HepG2 (cell line): Measurements from ENCODE around the gene RAB5B. TPM values are rescaled to one million over a fixed set of nuclear protein-coding genes. Genes with fewer than 3 reads are reported as not detected.

ENCODE experiments used
- AGO2 ChIP-seq: fragments of 200-400 bp; formaldehyde crosslinking; optimal IDR thresholded peaks from 2 replicates; pipeline ENCODE3; 2017; ENCODE audit warnings: mild to moderate bottlenecking, low read depth, low read length, moderate library complexity
- AHR ChIP-seq: IDR thresholded peaks from 2 replicates; pipeline ENCODE4 v1.6.1; 2018; ENCODE audit warnings: missing genetic modification reagents, missing compliant biosample characterization
- GATA4 ChIP-seq: sonication (generic); IDR thresholded peaks from 2 replicates; pipeline ENCODE4 v1.6.1; 2016; ENCODE audit warnings: antibody characterized with exemption, low read depth, borderline replicate concordance
- GTF2F1 ChIP-seq: fragments of 150-350 bp; IDR thresholded peaks from 2 replicates; pipeline ENCODE4 v1.6.1; 2014; ENCODE audit warnings: low read length
- HOXD1 ChIP-seq: sonication (generic); formaldehyde crosslinking; IDR thresholded peaks from 2 replicates; pipeline ENCODE4 v1.5.0; 2020; ENCODE audit warnings: missing genetic modification reagents
- LCORL ChIP-seq, 2 experiments: fragments of 450-650 bp in 1 of 2; sonication (generic) in 1 of 2; formaldehyde crosslinking in 1 of 2; IDR thresholded peaks; 2 replicates each; pipeline versions ENCODE4 v1.5.0 to v1.6.1; 2017 to 2020; ENCODE audit warnings: antibody characterized with exemption in 1 of 2, missing genetic modification reagents in 1 of 2
- MED13 ChIP-seq: sonication (generic); formaldehyde crosslinking; IDR thresholded peaks from 2 replicates; pipeline ENCODE4 v1.5.0; 2020; ENCODE audit warnings: missing genetic modification reagents
- MXI1 ChIP-seq: IDR thresholded peaks from 3 replicates; pipeline ENCODE4 v1.6.1; 2012; ENCODE audit warnings: low read depth, low read length, inconsistent platforms, borderline replicate concordance
- MYC ChIP-seq: sonication (generic); formaldehyde crosslinking; IDR thresholded peaks from 2 replicates; pipeline ENCODE4 v1.9.0; 2021; ENCODE audit warnings: missing genetic modification reagents, borderline replicate concordance
- PHF8 ChIP-seq: sonication (generic); formaldehyde crosslinking; IDR thresholded peaks from 2 replicates; pipeline ENCODE4 v1.5.0; 2020; ENCODE audit warnings: missing genetic modification reagents
- RFX3 ChIP-seq: IDR thresholded peaks from 2 replicates; pipeline ENCODE4 v1.6.1; 2016; ENCODE audit warnings: missing biosample characterization, missing genetic modification reagents
- SP5 ChIP-seq: IDR thresholded peaks from 2 replicates; pipeline ENCODE4 v1.6.1; 2016; ENCODE audit warnings: low read depth, borderline replicate concordance
- ZNF136 ChIP-seq: sonication (generic); formaldehyde crosslinking; IDR thresholded peaks from 2 replicates; pipeline ENCODE4 v1.8.1; 2022; ENCODE audit warnings: low read depth, mild to moderate bottlenecking, moderate library complexity, missing genetic modification reagents
- ZNF24 ChIP-seq: fragments of 450-650 bp; IDR thresholded peaks from 2 replicates; pipeline ENCODE4 v1.6.1; 2017; ENCODE audit warnings: antibody characterized with exemption, mild to moderate bottlenecking
- ZNF3 ChIP-seq: IDR thresholded peaks from 2 replicates; pipeline ENCODE4 v1.7.0; 2017; ENCODE audit warnings: inconsistent platforms
- ZNF446 ChIP-seq: sonication (generic); formaldehyde crosslinking; IDR thresholded peaks from 2 replicates; pipeline ENCODE4 v1.5.0; 2020; ENCODE audit warnings: mild to moderate bottlenecking, missing genetic modification reagents
- ZNF543 ChIP-seq: sonication (generic); formaldehyde crosslinking; IDR thresholded peaks from 2 replicates; pipeline ENCODE4 v1.4.0; 2020; ENCODE audit warnings: mild to moderate bottlenecking, missing genetic modification reagents
- ZNF619 ChIP-seq: sonication (generic); formaldehyde crosslinking; IDR thresholded peaks from 2 replicates; pipeline ENCODE4 v1.4.0; 2020; ENCODE audit warnings: mild to moderate bottlenecking, missing genetic modification reagents
- ZNF629 ChIP-seq: sonication (generic); formaldehyde crosslinking; conservative IDR thresholded peaks from 2 replicates; pipeline ENCODE4 v1.5.0; 2020; ENCODE audit warnings: missing genetic modification reagents
- ZNF704 ChIP-seq: sonication (generic); formaldehyde crosslinking; IDR thresholded peaks from 2 replicates; pipeline ENCODE4 v1.8.1; 2023; ENCODE audit warnings: mild to moderate bottlenecking, inconsistent platforms, moderate library complexity, missing genetic modification reagents, borderline replicate concordance
- ZNF747 ChIP-seq: sonication (generic); formaldehyde crosslinking; IDR thresholded peaks from 2 replicates; pipeline ENCODE4 v1.8.1; 2023; ENCODE audit warnings: missing genetic modification reagents, mild to moderate bottlenecking, borderline replicate concordance
- ZNF75D ChIP-seq: sonication (generic); formaldehyde crosslinking; IDR thresholded peaks from 2 replicates; pipeline ENCODE4 v1.8.1; 2023; ENCODE audit warnings: missing genetic modification reagents, mild to moderate bottlenecking, borderline replicate concordance
- ZNF772 ChIP-seq: sonication (generic); formaldehyde crosslinking; IDR thresholded peaks from 2 replicates; pipeline ENCODE4 v1.5.0; 2020; ENCODE audit warnings: mild to moderate bottlenecking, missing genetic modification reagents
- ZNF790 ChIP-seq: sonication (generic); formaldehyde crosslinking; IDR thresholded peaks from 2 replicates; pipeline ENCODE4 v1.8.0; 2022; ENCODE audit warnings: missing genetic modification reagents, mild to moderate bottlenecking, borderline replicate concordance
- ZNF879 ChIP-seq: sonication (generic); formaldehyde crosslinking; IDR thresholded peaks from 2 replicates; pipeline ENCODE4 v1.8.1; 2023; ENCODE audit warnings: missing genetic modification reagents
- ZNF891 ChIP-seq: sonication (generic); formaldehyde crosslinking; IDR thresholded peaks from 2 replicates; pipeline ENCODE4 v1.5.0; 2020; ENCODE audit warnings: mild to moderate bottlenecking, missing genetic modification reagents
- polyA plus RNA-seq, 8 experiments: library from polyadenylated mRNA; depleted of rRNA in 3 of 8; stranded (reverse) in 7 of 8; unstranded in 1 of 8; fragments of >200 nt; fragmentation: Illumina TruSeq in 4 of 8; extraction: Trizol in 4 of 8; gene quantifications; 2 replicates each; pipeline versions ENCODE4 v1.2.1 to v1.2.3, GENCODE V29; 2011 to 2016; ENCODE audit warnings: low read depth in 4 of 8, missing spikeins in 1 of 8, mixed read lengths in 1 of 8; ENCODE audit not compliant: insufficient read depth in 1 of 8
- total RNA-seq, 5 experiments: library from RNA; depleted of rRNA; stranded (reverse); fragments of >200 nt; fragmentation: Illumina TruSeq; extraction: Trizol; gene quantifications; 2 replicates each; pipeline ENCODE4 v1.2.3, GENCODE V29; 2016; ENCODE audit warnings: low read depth in 1 of 5
- TF ChIP-seq, protein P1 (sequence below): sonication (generic); formaldehyde crosslinking; IDR thresholded peaks from 2 replicates; pipeline ENCODE4 v1.5.0; 2020; ENCODE audit warnings: mild to moderate bottlenecking, low read depth, missing genetic modification reagents, borderline replicate concordance
- TF ChIP-seq, protein P2 (sequence below): sonication (generic); formaldehyde crosslinking; IDR thresholded peaks from 2 replicates; pipeline ENCODE4 v1.5.0; 2020; ENCODE audit warnings: missing genetic modification reagents, mild to moderate bottlenecking, borderline replicate concordance

The RAB5B gene
- total and polyA plus RNA-seq, 2 of the 13 experiments (the other 11 are each of a cell fraction or from before 2014, with no cell fraction given) = 26.0 to 68.3 TPM

GRCh38 chr12:56041552-56042429 lies 67.9 kb downstream of the RAB5B start, which contains the start of gene RPS26 (continued):
- TF ChIP-seq LCORL (IDR thresholded peaks at IDR 0.05) (no peak), LCORL (CRISPR knock-in tag; IDR thresholded peaks at IDR 0.05) (peak; percentile 66; the same call in 1 of the 2 replicates), ZNF790 (CRISPR knock-in tag) (0 out of 2 replicates have a peak, but pooled peaks have one; percentile 76), ZNF24 (peak; percentile 54; the same call in 1 of the 2 replicates), MYC (CRISPR knock-in tag) (peak; percentile 78), ZNF75D (CRISPR knock-in tag) (no peak), ZNF879 (CRISPR knock-in tag) (no peak), MED13 (peak; percentile 83; the same call in 1 of the 2 replicates), ZNF446 (CRISPR knock-in tag) (0 out of 2 replicates have a peak, but pooled peaks have one; percentile 66), PHF8 (CRISPR knock-in tag) (peak; percentile 93), ZNF629 (CRISPR knock-in tag) (peak; percentile 52), ZNF747 (peak; percentile 85), ZNF891 (peak; percentile 36; the same call in 1 of the 2 replicates), HOXD1 (peak; percentile 87; the same call in 1 of the 2 replicates), AGO2 (peak; percentile 56), ZNF772 (CRISPR knock-in tag) (peak; percentile 82), RFX3 (CRISPR knock-in tag) (no peak; the same call in 1 of the 2 replicates), ZNF3 (0 out of 2 replicates have a peak, but pooled peaks have one; percentile 3), GTF2F1 (peak; percentile 49; the same call in 1 of the 2 replicates), ZNF619 (CRISPR knock-in tag) (0 out of 2 replicates have a peak, but pooled peaks have one; percentile 40), ZNF543 (CRISPR knock-in tag) (0 out of 2 replicates have a peak, but pooled peaks have one; percentile 42), AHR (CRISPR knock-in tag) (peak; percentile 72; the same call in 1 of the 2 replicates), SP5 (CRISPR knock-in tag) (peak; percentile 51; the same call in 1 of the 2 replicates), ZNF136 (no peak), ZNF704 (CRISPR knock-in tag) (peak; percentile 72; the same call in 1 of the 2 replicates), GATA4 (peak; percentile 38; the same call in 1 of the 2 replicates), MXI1 (peak; percentile 76; the same call in 1 of the 3 replicates)
- TF ChIP-seq, protein P1, sequence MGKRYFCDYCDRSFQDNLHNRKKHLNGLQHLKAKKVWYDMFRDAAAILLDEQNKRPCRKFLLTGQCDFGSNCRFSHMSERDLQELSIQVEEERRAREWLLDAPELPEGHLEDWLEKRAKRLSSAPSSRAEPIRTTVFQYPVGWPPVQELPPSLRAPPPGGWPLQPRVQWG (CRISPR knock-in tag) = no peak
- TF ChIP-seq, protein P2, sequence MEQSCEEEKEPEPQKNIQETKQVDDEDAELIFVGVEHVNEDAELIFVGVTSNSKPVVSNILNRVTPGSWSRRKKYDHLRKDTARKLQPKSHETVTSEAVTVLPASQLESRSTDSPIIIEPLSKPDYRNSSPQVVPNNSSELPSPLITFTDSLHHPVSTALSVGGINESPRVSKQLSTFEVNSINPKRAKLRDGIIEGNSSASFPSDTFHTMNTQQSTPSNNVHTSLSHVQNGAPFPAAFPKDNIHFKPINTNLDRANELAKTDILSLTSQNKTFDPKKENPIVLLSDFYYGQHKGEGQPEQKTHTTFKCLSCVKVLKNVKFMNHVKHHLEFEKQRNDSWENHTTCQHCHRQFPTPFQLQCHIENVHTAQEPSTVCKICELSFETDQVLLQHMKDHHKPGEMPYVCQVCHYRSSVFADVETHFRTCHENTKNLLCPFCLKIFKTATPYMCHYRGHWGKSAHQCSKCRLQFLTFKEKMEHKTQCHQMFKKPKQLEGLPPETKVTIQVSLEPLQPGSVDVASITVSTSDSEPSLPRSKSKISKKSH (CRISPR knock-in tag) = peak; percentile 70; the same call in 1 of the 2 replicates
